ENCODE results near the gene WDPCP. TPM values are rescaled to one million over a fixed set of nuclear protein-coding genes. Genes with fewer than 3 reads are reported as not detected.
"Not testable (repeated sequence)": the region's sequence is repeated elsewhere in the genome, so short reads cannot be mapped to it uniquely, and the experiment has no call there.

Gene WDPCP
- total RNA-seq, 1 donor from 2014 or later: 5.3 TPM

DNA sequence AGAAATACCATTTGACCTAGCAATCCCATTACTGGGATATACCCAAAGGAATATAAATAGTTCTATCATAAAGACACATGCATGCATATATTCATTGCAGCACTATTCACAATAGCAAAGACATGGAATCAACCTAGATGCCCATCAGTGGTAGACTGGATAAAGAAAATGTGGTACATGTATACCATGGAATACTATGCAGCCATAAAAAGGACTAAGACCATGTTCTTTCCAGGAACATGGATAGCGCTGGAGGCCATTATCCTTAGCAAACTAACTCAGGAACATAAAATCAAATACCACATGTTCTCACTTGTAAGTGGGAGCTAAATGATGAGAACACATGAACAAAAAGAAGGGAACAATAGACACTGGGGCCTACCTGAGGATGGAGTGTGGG, 119.0 kb downstream of the WDPCP start:
- intact Hi-C loops (cut with micrococcal nuclease): not testable (repeated sequence)

GRCh38 chr2:63465633-63466032, 122.6 kb downstream of the WDPCP start:
- intact Hi-C loops (cut with micrococcal nuclease): no loop called here

- intact Hi-C loops (cut with micrococcal nuclease): no loop called here
Observed at GRCh38 chr2:63463142-63463541, 125.1 kb downstream of the WDPCP start.

GRCh38 chr2:63446658-63447057, 141.6 kb downstream of the WDPCP start:
- intact Hi-C loops (cut with micrococcal nuclease): no loop called here

GRCh38 chr2:63444565-63445288, 143.6 kb downstream of the WDPCP start:
- intact Hi-C loops (cut with micrococcal nuclease): no loop called here

DNA sequence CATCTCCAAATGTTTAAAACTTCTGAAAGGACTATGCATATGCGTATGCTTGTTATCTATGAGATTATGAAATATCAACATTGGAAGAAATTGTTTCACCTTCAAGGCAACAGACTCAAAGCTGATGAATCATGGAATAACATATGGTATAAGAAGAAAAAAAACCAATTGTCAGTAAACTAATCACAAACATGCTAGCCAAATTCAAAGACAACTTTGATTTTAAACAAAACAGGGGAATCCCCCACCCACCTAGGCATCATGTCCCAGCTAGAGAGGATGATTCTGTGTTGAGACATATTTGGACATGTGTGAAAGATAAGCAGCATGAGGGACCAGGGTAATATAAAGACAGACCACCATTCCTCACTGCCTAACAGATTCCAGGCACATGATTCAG, 147.7 kb downstream of the WDPCP start:
- intact Hi-C loops (cut with micrococcal nuclease): no loop called here

GRCh38 chr2:63438181-63438580, 150.1 kb downstream of the WDPCP start:
- intact Hi-C loops (cut with micrococcal nuclease): no loop called here

DNA sequence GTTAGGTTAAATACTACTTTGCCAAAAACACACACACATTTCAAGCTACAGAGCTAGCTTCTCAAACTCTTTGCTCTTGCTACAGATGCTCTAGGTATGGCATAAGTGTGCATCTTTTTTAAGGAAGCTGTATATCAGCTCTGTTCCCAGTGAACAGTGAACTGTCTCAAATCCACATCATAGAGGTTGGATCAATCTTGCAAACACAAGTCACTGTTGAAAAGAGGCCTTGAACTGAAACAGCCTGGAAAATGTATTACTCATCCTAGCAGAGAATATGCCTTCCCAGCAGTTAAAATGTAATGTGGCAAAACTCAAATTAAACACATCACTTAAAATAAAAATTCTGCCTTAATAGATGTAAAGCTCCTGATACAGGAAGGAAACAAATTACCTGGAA, 151.8 kb downstream of the WDPCP start:
- intact Hi-C loops (cut with micrococcal nuclease): no loop called here

DNA sequence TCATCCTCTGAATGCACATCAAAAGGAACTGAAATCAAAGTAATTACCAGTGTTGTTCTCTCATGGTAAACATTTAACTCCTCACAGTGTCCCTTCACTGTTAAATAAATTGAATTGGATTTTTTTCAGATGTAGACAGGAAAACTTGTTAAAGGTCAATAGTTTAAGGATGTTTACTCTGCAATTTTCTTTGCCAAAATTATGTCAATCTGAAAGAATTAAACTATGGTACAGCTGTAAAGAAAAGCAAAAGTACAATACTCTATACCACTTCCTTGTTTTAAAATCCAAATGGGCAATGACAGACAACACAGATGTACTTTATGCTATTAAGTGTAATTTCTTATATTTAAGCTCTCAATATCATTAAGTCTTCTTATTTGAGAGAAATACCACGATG, 153.2 kb downstream of the WDPCP start:
- intact Hi-C loops (cut with micrococcal nuclease): no loop called here

DNA sequence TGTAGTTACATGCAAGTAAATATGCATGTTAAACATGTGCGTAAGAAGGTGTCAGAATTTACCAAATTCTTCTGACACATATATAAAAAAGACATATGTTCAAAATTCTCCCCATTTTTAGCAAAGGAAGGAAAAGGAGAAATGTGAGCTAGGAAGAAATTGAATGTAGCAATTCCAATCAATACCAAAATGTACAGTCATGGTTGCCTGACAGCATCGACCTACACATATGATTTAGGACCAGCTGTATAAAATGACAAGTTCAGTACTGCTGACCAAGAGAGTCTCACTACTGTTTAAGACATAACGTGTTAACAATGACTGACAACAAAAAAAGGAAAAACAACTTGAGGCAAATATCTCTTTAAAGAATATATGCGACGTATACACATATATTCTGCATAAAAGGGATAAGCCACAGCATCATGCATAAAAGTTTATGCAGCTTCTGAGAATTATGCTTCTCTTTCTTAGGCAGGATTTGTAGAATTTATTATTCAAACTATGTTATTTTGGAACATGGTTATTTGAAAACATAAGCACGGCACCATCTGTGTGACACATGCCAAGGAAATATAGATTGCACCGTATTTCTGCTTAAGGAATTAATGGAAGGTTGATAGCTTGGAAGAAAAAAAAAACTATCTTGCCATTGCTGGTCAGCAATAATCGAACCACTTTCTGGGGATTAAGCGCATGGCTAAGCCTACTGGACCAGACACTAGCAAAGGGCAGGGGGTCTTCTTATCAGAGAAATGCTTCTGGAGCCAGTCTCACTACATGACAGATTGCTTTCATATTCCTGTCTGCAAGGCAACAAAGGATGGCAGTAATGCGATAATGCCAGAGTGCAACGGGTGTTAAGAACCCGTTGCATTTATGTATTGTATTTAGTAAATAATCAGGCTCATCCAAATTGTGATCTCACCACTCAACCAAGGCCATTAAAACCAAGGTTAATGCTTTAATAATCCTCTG, 154.0 kb downstream of the WDPCP start:
- intact Hi-C loops (cut with micrococcal nuclease): no loop called here

- intact Hi-C loops (cut with micrococcal nuclease): no loop called here
Observed at GRCh38 chr2:63432373-63432772, 155.9 kb downstream of the WDPCP start.

DNA sequence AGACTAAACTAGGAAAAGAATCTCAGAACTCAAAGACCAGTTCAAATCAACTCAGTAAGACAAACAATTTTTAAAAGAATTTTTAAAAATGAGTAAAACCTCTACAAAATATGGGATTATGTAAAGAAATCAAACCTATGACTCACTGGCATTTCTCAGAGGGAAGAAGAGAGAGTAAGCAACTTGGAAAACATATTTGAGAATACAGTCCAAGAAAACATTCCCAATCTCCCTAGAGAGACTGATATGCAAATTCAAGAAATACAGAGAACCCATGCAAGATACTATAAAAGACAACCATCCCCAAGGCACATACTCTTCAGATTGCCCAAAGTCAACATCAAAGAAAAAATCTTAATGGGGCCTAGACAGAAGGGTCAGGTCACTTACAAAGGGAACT, 162.7 kb downstream of the WDPCP start:
- intact Hi-C loops (cut with micrococcal nuclease): loop anchor here (1.0 kb wide), 2 partner anchors 638 to 968 kb away; no protein-coding TSS in a partner anchor

DNA sequence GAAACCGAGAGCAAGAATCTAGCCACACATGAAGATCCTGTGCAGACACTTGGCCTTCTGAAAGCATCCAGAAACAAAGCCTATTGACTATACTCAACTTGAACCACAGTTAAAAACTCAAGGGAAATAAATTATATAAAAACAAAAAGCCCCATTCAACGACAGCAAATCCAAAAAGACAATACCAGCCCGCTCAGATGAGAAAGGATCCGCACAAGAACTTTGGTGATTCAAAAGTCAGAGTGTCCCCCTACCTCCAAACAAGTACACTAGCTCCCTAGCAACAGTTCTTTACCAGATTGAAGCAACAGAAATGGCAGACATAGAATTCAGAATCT, 163.2 kb downstream of the WDPCP start:
- intact Hi-C loops (cut with micrococcal nuclease): loop anchor here (1.0 kb wide), 2 partner anchors 638 to 968 kb away; no protein-coding TSS in a partner anchor

GRCh38 chr2:63424329-63425078, 163.8 kb downstream of the WDPCP start:
- intact Hi-C loops (cut with micrococcal nuclease): loop anchor here (1.0 to 5.0 kb wide), 3 partner anchors 367 to 967 kb away; no protein-coding TSS in a partner anchor

DNA sequence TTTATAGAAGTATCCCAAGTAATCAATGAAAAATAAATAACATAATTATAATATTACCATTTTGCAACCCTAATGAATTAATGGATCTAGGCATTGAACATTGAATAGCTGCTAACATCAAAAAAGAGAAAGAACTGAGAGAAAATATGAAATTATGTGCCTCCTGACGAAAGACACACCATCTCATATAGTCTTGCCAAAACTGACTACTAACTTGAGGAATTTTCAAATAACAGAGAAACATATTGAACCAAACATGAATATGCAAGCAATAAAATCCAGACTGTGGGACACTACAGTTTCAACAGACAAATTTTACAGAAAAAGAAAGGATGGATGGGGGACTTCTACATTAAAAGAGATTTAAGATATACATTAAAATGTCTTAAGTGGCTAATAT, 165.7 kb downstream of the WDPCP start:
- intact Hi-C loops (cut with micrococcal nuclease): loop anchor here (5.0 kb wide), 1 partner anchor 365 kb away; no protein-coding TSS in a partner anchor

- intact Hi-C loops (cut with micrococcal nuclease): no loop called here
Observed at GRCh38 chr2:63408530-63408929, 179.7 kb downstream of the WDPCP start.

DNA sequence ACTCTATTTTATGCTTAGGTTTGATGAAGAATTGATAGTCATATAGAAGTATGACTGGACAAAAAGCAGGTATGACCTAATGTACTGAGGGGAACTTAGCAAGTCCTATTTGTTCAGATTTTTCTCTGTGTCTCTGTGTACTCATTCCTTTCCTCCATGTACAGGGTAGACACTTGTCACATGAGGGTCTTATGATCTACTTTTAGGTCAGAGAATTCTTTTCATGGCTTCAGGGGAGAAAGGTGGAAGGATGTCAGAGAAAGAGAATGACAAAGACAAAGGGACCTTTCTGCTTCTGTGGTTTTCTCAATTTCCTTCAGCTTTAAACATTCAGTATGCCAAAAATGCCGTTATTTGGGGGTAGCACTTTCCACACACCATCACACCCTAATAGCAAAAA, 181.6 kb downstream of the WDPCP start:
- intact Hi-C loops (cut with micrococcal nuclease): no loop called here

DNA sequence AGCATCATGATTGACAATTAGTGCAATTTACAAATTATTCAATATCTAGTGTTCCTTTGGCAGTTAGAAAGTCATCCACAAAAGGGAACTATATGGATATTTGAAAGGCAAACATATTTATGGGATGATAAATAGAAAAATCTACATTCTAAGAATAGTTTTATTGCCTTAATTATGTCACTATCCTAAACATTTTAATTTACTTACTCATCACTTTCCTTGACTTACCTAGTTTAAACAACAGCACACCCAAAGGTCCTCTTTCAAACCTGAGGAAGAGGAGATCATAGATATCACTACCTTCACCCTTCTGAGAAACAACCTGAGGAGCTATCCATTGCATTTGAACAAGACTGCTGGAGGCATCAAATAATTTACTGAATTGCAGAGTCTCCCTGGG, 184.5 kb downstream of the WDPCP start:
- intact Hi-C loops (cut with micrococcal nuclease): no loop called here

DNA sequence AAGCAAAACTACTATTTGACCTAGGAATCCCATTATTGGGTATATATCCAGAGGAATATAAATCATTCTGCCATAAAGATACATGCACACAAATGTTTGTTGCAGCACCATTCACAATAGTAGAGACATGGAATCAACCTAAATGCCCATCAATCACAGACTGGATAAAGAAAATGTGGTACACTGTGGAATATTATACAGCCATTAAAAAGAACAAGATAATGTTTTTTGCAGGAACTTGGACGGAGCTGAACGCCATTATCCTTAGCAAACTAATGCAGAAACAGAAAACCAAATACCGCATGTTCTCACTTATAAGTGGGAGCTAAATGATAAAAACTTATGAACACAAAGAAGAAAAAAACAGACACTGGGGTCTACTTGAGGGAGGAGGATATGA, 185.4 kb downstream of the WDPCP start:
- intact Hi-C loops (cut with micrococcal nuclease): not testable (repeated sequence)

DNA sequence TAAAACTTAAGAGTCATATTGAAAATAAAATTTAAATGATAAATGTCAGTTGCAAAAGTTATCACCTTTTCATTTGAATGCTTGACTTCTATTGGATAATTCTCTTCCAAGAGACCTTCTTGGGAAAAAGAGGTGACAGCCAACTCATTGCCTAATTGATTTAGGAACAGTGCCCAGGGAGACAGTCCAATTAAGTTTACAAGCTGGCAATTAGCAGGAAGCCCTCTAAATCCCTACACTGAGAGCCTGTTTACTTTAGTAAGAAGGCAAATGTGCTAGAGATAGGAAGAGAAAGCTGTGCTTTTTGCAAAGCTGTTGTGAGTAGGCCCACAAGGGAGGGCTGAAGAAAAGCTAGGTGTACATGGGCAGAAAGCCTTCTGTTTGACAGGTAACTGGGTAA, 189.1 kb downstream of the WDPCP start:
- intact Hi-C loops (cut with micrococcal nuclease): no loop called here

DNA sequence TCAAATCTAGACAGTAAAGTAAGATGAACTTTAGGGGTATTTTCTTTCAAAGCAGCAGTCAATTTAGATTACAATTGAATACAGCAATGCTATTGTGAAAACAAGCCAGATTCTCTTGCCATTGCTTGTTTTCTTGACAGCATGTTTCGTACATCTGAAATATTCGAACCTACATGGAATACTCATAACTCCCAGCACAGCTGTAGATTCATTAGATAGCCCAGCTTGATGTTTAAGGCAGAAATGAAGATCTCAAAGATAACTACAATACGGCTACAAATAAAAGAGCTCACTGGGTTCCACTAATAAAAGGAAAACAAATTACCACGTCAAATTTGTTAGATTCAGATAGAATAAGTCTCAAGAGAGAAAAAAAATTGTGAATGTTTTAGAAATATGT, 208.8 kb downstream of the WDPCP start:
- intact Hi-C loops (cut with micrococcal nuclease): no loop called here

GRCh38 chr2:63378589-63378988, 209.7 kb downstream of the WDPCP start:
- intact Hi-C loops (cut with micrococcal nuclease): no loop called here
